GM21526 (cell line): Measurements from ENCODE around the gene PRMT2.
"Not testable (repeated sequence)": the region's sequence is repeated elsewhere in the genome, so short reads cannot be mapped to it uniquely, and the experiment has no call there.

Experiments
- ATAC-seq: cut with Tn5 transposase; IDR thresholded peaks from one replicate; pipeline ENCODE4 v1.9.1; 2021; ENCODE audit warnings: moderate library complexity; ENCODE audit not compliant: unreplicated experiment, low FRiP score

Gene PRMT2

GRCh38 chr21:46666941-46667740 is 31.7 kb downstream of the PRMT2 start:
- no peak for ATAC-seq

- no peak for ATAC-seq
These were observed 32.4 kb downstream of the PRMT2 start for GRCh38 chr21:46667741-46668380.

- ATAC-seq: no peak
These were observed 32.9 kb downstream of the PRMT2 start for GRCh38 chr21:46668381-46668780.

- ATAC-seq: not testable (repeated sequence)
These were observed 33.4 kb downstream of the PRMT2 start for GRCh38 chr21:46668904-46669303.

GRCh38 chr21:46674430-46675007 is 39.0 kb downstream of the PRMT2 start:
- ATAC-seq: no peak

GRCh38 chr21:46675595-46676280 is 40.3 kb downstream of the PRMT2 start:
- ATAC-seq: no peak

- ATAC-seq: not testable (repeated sequence)
These were observed 41.1 kb downstream of the PRMT2 start for GRCh38 chr21:46676542-46676941.

GRCh38 chr21:46681593-46681992 is 46.1 kb downstream of the PRMT2 start:
- ATAC-seq: not testable (repeated sequence)

GRCh38 chr21:46698652-46699051 is 63.2 kb downstream of the PRMT2 start:
- not testable (repeated sequence) for ATAC-seq

- not testable (repeated sequence) for ATAC-seq
These were observed 63.6 kb downstream of the PRMT2 start for GRCh38 chr21:46699104-46699503.
